ENCODE results near the gene CISH. TPM values are rescaled to one million over a fixed set of nuclear protein-coding genes. Genes with fewer than 3 reads are reported as not detected.

The CISH gene
- total and polyA plus RNA-seq, 8 donors, result 6.2 to 21.5 (median 11.2) TPM

- Histone ChIP-seq H3K4me1 (peaks cover 23 to 58% (median 24%) of the 10 kb centered on the region in 3 donors), H3K27ac (peak overlapping the region in 3 of 4 donors; percentile 73 to 88 (median 80)), H3K4me3 (peak overlapping the region; percentile 77 to 90 (median 82)), H3K27me3 (no peaks in the 10 kb centered on the region), H3K9me3 (no peaks in the 10 kb centered on the region), H3K36me3 (peaks cover 0 to 20% (median 12%) of the 10 kb centered on the region in 3 donors)
- ATAC-seq (peak; percentile 12 to 42 (median 22)), DNase-seq (peak; percentile 72 to 92 (median 82)), FAIRE-seq (no peak)
- no peak for TF ChIP-seq CTCF (IDR thresholded peaks at IDR 0.05)
- WGBS, 2 donors, result 52 to 62% methylated on average over 6 of the region's 6 CpGs
- intact Hi-C loops (cut with DNase I), result no loop called here
Observed at GRCh38 chr3:50610181-50610971, 1.2 kb downstream of the CISH start.

DNA sequence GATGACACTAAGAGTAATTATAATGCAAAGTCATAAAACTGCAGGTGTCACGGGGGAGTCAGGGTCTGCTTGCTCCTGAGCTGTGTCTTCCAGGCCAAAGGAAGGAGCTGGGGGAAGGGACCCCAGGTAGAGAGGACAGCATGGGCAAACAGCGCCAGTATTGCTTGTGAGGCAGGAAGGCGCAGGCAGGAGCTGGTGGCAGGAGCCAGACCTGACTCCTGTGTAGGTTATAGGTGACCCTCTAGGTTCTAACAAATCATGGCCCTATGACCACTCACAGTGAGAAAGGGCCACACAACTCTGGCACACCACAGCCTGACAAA lies 1.9 kb downstream of the CISH start:
- H3K4me1 ChIP-seq, result peaks cover 28 to 64% (median 30%) of the 10 kb centered on the region in 3 donors
- H3K36me3 ChIP-seq, result peaks cover 0 to 20% (median 12%) of the 10 kb centered on the region in 3 donors
- FAIRE-seq (no peak), ATAC-seq (no peak), DNase-seq (peak in 1 of 6 donors; percentile 48)
- H3K27ac ChIP-seq, result peak overlapping the region in 2 of 4 donors; percentile 34 to 80
- no peak for TF ChIP-seq CTCF (IDR thresholded peaks at IDR 0.05)
- no peaks in the 10 kb centered on the region for H3K27me3 ChIP-seq
- H3K9me3 ChIP-seq, result no peaks in the 10 kb centered on the region
- WGBS, 2 donors, result 86% methylated on average over 3 of the region's 3 CpGs
- H3K4me3 ChIP-seq, result peak overlapping the region in 3 of 4 donors; percentile 77 to 85 (median 80)
- intact Hi-C loops (cut with DNase I), result no loop called here

DNA sequence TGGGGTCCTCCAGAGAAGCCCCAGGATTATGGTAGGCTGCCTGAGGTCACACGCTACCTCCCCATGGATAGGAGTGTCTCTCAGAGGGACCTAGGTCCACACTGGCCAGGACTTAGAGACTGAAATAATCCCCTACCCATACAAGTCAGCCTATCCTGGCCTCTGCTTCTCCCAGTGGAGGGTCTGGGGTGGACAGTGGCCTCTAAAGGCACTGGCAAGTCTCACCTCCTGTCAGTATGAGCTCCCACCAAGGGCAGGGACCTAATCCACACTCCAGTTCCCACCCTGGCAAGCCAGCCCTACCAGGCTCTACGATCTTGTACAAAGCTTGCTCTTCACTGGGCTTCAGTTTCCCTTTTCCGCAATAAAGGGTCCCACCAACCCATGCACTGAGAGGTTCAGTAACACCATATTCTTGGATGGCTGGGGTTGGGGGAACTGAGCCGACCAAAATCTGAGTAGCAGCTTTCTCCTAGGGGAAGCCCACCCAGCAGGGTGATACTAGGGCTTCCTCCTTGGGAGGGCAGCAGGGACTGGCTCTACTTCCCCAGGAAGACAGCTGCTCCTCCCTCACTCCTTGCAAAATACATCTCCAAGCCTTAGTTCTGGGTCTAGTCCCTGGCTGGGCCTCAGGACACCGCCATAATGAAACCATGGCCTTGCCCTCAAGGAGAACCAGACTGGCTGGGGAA lies 2.4 kb downstream of the CISH start:
- FAIRE-seq (no peak), ATAC-seq (no peak), DNase-seq (peak in 1 of 6 donors; percentile 28)
- intact Hi-C loops (cut with DNase I), result no loop called here
- peak overlapping the region in 2 of 4 donors; percentile 77 to 80 for H3K4me3 ChIP-seq
- TF ChIP-seq CTCF (IDR thresholded peaks at IDR 0.05), result no peak
- H3K36me3 ChIP-seq, result peaks cover 0 to 20% (median 12%) of the 10 kb centered on the region in 3 donors
- H3K9me3 ChIP-seq, result no peaks in the 10 kb centered on the region
- peaks cover 33 to 70% (median 36%) of the 10 kb centered on the region in 3 donors for H3K4me1 ChIP-seq
- WGBS, 2 donors, result 83 to 90% methylated on average over 5 of the region's 5 CpGs
- no peaks in the 10 kb centered on the region for H3K27me3 ChIP-seq
- peak overlapping the region in 2 of 4 donors; percentile 34 to 80 for H3K27ac ChIP-seq

GRCh38 chr3:50608278-50608677 lies 3.3 kb downstream of the CISH start:
- intact Hi-C loops (cut with DNase I), result no loop called here
- Histone ChIP-seq H3K9me3 (no peaks in the 10 kb centered on the region), H3K4me3 (peak overlapping the region in 1 of 4 donors; percentile 77), H3K36me3 (peaks cover 0 to 20% (median 12%) of the 10 kb centered on the region in 3 donors), H3K27me3 (no peaks in the 10 kb centered on the region), H3K27ac (no peak overlapping the region), H3K4me1 (peaks cover 41 to 72% (median 45%) of the 10 kb centered on the region in 3 donors)
- TF ChIP-seq CTCF (IDR thresholded peaks at IDR 0.05), result no peak
- peak in 1 of 6 donors; percentile 53 for DNase-seq
- 77 to 81% methylated on average over 7 of the region's 7 CpGs for WGBS, 2 donors
- no peak for FAIRE-seq
- no peak for ATAC-seq

Data from pancreas (tissue), 10 donors.